ENCODE measurements around the gene PYROXD2.

The PYROXD2 gene

GRCh38 chr10:98414932-98415730, at the start of gene PYROXD2:
TSS of gene PYROXD2 (minus strand) at chr10:98415182. CDS start at chr10:98415135, 47 bp downstream.
- Histone ChIP-seq H3K36me3 (ENCODE audit: control insufficient read depth in 2 of 2, insufficient read depth in 2 of 2, low read length in 2 of 2) (peaks cover 17 to 18% of the 10 kb centered on the region in 2 donors), H3K27me3 (ENCODE audit: control insufficient read depth in 1 of 2, insufficient read depth in 2 of 2, low read length in 2 of 2) (no peaks in the 10 kb centered on the region), H3K9me3 (ENCODE audit: control insufficient read depth in 2 of 2, low read length in 2 of 2) (no peaks in the 10 kb centered on the region), H3K9ac (ENCODE audit: low read length in 2 of 2) (peak within 1 kb of the TSS; percentile 83 to 86), H3K27ac (ENCODE audit: low read length) (peak within 1 kb of the TSS; percentile 79), H3K4me1 (ENCODE audit: control insufficient read depth, insufficient read depth, low read length) (peaks cover 22% of the 10 kb centered on the region), H3K4me3 (ENCODE audit: low read length in 2 of 2) (peak within 1 kb of the TSS; percentile 92 to 95)

- Histone ChIP-seq H3K4me3 (ENCODE audit: low read length in 2 of 2) (no peak overlapping the region), H3K4me1 (ENCODE audit: control insufficient read depth, insufficient read depth, low read length) (peaks cover 8% of the 10 kb centered on the region), H3K9me3 (ENCODE audit: control insufficient read depth in 2 of 2, low read length in 2 of 2) (no peaks in the 10 kb centered on the region), H3K36me3 (ENCODE audit: control insufficient read depth in 2 of 2, insufficient read depth in 2 of 2, low read length in 2 of 2) (no peaks in the 10 kb centered on the region), H3K27me3 (ENCODE audit: control insufficient read depth in 1 of 2, insufficient read depth in 2 of 2, low read length in 2 of 2) (peaks cover 0 to 2% of the 10 kb centered on the region in 2 donors), H3K27ac (ENCODE audit: low read length) (no peak overlapping the region), H3K9ac (ENCODE audit: low read length in 2 of 2) (no peak overlapping the region)
Observed at GRCh38 chr10:98463976-98464754, 49.2 kb upstream of the PYROXD2 start.

DNA sequence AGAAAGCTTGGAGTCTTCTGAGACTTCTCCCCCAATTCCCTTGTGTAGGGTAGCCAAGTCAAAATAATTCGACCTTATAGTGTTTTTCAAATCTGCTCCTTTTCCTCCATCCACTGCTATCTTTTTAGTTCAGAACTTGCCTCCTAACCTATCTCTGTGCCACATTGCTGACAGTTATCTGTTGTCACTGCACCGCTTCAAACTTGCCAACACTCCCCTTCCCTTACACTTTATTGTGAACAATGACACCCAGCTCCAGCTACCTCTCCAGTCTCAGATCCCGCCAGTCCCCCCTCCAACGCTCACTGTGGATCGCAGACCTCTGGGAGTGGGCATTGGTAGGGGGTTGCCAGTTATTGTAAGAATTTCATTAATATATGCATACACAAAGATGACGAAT, 48.0 kb upstream of the PYROXD2 start:
- Histone ChIP-seq H3K9me3 (ENCODE audit: control insufficient read depth in 2 of 2, low read length in 2 of 2) (no peaks in the 10 kb centered on the region), H3K4me3 (ENCODE audit: low read length in 2 of 2) (no peak overlapping the region)

GRCh38 chr10:98461500-98461842, 46.5 kb upstream of the PYROXD2 start:
- no peaks in the 10 kb centered on the region for H3K36me3 ChIP-seq (ENCODE audit: control insufficient read depth in 2 of 2, insufficient read depth in 2 of 2, low read length in 2 of 2)
- peaks cover 0 to 5% of the 10 kb centered on the region in 2 donors for H3K27me3 ChIP-seq (ENCODE audit: control insufficient read depth in 1 of 2, insufficient read depth in 2 of 2, low read length in 2 of 2)
- no peaks in the 10 kb centered on the region for H3K9me3 ChIP-seq (ENCODE audit: control insufficient read depth in 2 of 2, low read length in 2 of 2)
- no peak overlapping the region for H3K27ac ChIP-seq (ENCODE audit: low read length)
- no peaks in the 10 kb centered on the region for H3K4me1 ChIP-seq (ENCODE audit: control insufficient read depth, insufficient read depth, low read length)
- H3K4me3 ChIP-seq (ENCODE audit: low read length in 2 of 2): no peak overlapping the region
- no peak overlapping the region for H3K9ac ChIP-seq (ENCODE audit: low read length in 2 of 2)

More for the DNA sequence above, 48.0 kb upstream of the PYROXD2 start:
- no peak overlapping the region for H3K9ac ChIP-seq (ENCODE audit: low read length in 2 of 2)
- peaks cover 8% of the 10 kb centered on the region for H3K4me1 ChIP-seq (ENCODE audit: control insufficient read depth, insufficient read depth, low read length)
- no peaks in the 10 kb centered on the region for H3K36me3 ChIP-seq (ENCODE audit: control insufficient read depth in 2 of 2, insufficient read depth in 2 of 2, low read length in 2 of 2)
- no peak overlapping the region for H3K27ac ChIP-seq (ENCODE audit: low read length)
- peaks cover 0 to 2% of the 10 kb centered on the region in 2 donors for H3K27me3 ChIP-seq (ENCODE audit: control insufficient read depth in 1 of 2, insufficient read depth in 2 of 2, low read length in 2 of 2)

DNA sequence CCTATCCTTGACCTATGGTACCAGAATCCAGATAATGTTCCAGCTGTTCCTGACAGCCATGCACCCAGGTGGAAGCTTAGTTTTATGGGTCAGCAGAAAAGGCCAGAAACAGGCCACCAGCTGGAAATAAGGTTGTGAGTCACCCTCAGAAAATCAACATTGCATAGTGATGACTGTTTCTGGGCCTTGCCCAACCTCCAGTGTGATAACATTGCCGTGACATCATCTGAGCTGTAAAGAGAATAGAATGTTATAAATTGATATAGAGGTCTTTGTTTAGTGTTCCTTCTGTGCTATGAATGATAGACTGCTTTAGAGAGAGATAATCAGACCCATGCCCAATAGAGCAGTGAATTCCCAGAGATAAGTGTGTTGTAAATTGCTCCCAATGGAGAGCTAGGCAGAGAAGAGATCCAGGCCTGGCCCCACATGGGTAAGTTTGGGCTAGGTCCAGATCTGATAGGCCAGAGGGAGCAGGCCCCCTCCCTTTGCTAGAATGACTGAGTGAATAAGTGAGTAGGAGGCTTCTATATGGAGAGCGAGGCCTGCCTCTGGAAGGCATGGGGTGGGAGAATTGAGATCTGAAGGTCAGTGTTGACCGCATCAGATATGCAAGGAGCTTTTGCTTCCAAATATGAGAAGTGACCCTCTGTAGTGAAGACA, 46.0 kb upstream of the PYROXD2 start:
- H3K27ac ChIP-seq (ENCODE audit: low read length): no peak overlapping the region
- no peaks in the 10 kb centered on the region for H3K36me3 ChIP-seq (ENCODE audit: control insufficient read depth in 2 of 2, insufficient read depth in 2 of 2, low read length in 2 of 2)
- no peak overlapping the region for H3K4me3 ChIP-seq (ENCODE audit: low read length in 2 of 2)
- peaks cover 0 to 5% of the 10 kb centered on the region in 2 donors for H3K27me3 ChIP-seq (ENCODE audit: control insufficient read depth in 1 of 2, insufficient read depth in 2 of 2, low read length in 2 of 2)
- no peaks in the 10 kb centered on the region for H3K9me3 ChIP-seq (ENCODE audit: control insufficient read depth in 2 of 2, low read length in 2 of 2)
- H3K4me1 ChIP-seq (ENCODE audit: control insufficient read depth, insufficient read depth, low read length): no peaks in the 10 kb centered on the region
- no peak overlapping the region for H3K9ac ChIP-seq (ENCODE audit: low read length in 2 of 2)

- no peak overlapping the region for H3K9ac ChIP-seq (ENCODE audit: low read length in 2 of 2)
- no peaks in the 10 kb centered on the region for H3K4me1 ChIP-seq (ENCODE audit: control insufficient read depth, insufficient read depth, low read length)
- peaks cover 2 to 3% of the 10 kb centered on the region in 2 donors for H3K27me3 ChIP-seq (ENCODE audit: control insufficient read depth in 1 of 2, insufficient read depth in 2 of 2, low read length in 2 of 2)
- H3K4me3 ChIP-seq (ENCODE audit: low read length in 2 of 2): no peak overlapping the region
- no peak overlapping the region for H3K27ac ChIP-seq (ENCODE audit: low read length)
- no peaks in the 10 kb centered on the region for H3K9me3 ChIP-seq (ENCODE audit: control insufficient read depth in 2 of 2, low read length in 2 of 2)
- H3K36me3 ChIP-seq (ENCODE audit: control insufficient read depth in 2 of 2, insufficient read depth in 2 of 2, low read length in 2 of 2): no peaks in the 10 kb centered on the region
Observed at GRCh38 chr10:98458809-98459784, 44.1 kb upstream of the PYROXD2 start.

DNA sequence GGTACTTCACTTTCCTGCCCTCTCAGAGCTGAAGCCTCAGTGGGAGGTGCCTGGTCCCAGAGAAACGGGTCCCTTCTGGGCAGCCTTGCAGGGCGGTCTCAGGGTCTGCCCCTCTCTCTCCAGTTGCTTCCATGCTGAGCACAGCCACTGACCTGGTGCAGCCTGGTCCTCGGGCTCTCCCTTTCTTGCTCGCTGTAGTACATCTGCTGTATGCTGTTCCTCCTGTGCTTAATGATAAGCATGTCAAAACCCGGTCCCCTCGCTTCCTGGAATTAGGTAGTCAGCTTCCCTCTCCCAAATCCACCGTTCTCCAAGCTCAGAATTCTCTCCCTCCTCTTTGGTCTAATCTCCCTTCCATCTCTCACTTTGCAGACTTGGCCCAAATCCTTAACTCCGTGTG, 42.7 kb upstream of the PYROXD2 start:
- H3K36me3 ChIP-seq (ENCODE audit: control insufficient read depth in 2 of 2, insufficient read depth in 2 of 2, low read length in 2 of 2): no peaks in the 10 kb centered on the region
- H3K27me3 ChIP-seq (ENCODE audit: control insufficient read depth in 1 of 2, insufficient read depth in 2 of 2, low read length in 2 of 2): peaks cover 2 to 6% of the 10 kb centered on the region in 2 donors
- H3K4me3 ChIP-seq (ENCODE audit: low read length in 2 of 2): no peak overlapping the region
- no peak overlapping the region for H3K9ac ChIP-seq (ENCODE audit: low read length in 2 of 2)
- no peaks in the 10 kb centered on the region for H3K4me1 ChIP-seq (ENCODE audit: control insufficient read depth, insufficient read depth, low read length)
- no peak overlapping the region for H3K27ac ChIP-seq (ENCODE audit: low read length)
- H3K9me3 ChIP-seq (ENCODE audit: control insufficient read depth in 2 of 2, low read length in 2 of 2): no peaks in the 10 kb centered on the region

GRCh38 chr10:98456686-98457482, 41.9 kb upstream of the PYROXD2 start:
- H3K4me3 ChIP-seq (ENCODE audit: low read length in 2 of 2): no peak overlapping the region
- H3K9ac ChIP-seq (ENCODE audit: low read length in 2 of 2): no peak overlapping the region

GRCh38 chr10:98456043-98456570, 41.1 kb upstream of the PYROXD2 start:
- Histone ChIP-seq H3K27me3 (ENCODE audit: control insufficient read depth in 1 of 2, insufficient read depth in 2 of 2, low read length in 2 of 2) (peaks cover 2 to 6% of the 10 kb centered on the region in 2 donors), H3K4me1 (ENCODE audit: control insufficient read depth, insufficient read depth, low read length) (no peaks in the 10 kb centered on the region), H3K9me3 (ENCODE audit: control insufficient read depth in 2 of 2, low read length in 2 of 2) (no peaks in the 10 kb centered on the region), H3K9ac (ENCODE audit: low read length in 2 of 2) (no peak overlapping the region), H3K36me3 (ENCODE audit: control insufficient read depth in 2 of 2, insufficient read depth in 2 of 2, low read length in 2 of 2) (no peaks in the 10 kb centered on the region), H3K4me3 (ENCODE audit: low read length in 2 of 2) (no peak overlapping the region), H3K27ac (ENCODE audit: low read length) (no peak overlapping the region)

More at GRCh38 chr10:98456686-98457482, 41.9 kb upstream of the PYROXD2 start:
- Histone ChIP-seq H3K27ac (ENCODE audit: low read length) (no peak overlapping the region), H3K9me3 (ENCODE audit: control insufficient read depth in 2 of 2, low read length in 2 of 2) (no peaks in the 10 kb centered on the region), H3K36me3 (ENCODE audit: control insufficient read depth in 2 of 2, insufficient read depth in 2 of 2, low read length in 2 of 2) (no peaks in the 10 kb centered on the region), H3K4me1 (ENCODE audit: control insufficient read depth, insufficient read depth, low read length) (no peaks in the 10 kb centered on the region), H3K27me3 (ENCODE audit: control insufficient read depth in 1 of 2, insufficient read depth in 2 of 2, low read length in 2 of 2) (peaks cover 2 to 6% of the 10 kb centered on the region in 2 donors)

Measured in stomach smooth muscle (tissue), 2 donors.